Neural cell (in vitro differentiated cells): ENCODE data around the gene CEL. TPM values are rescaled to one million over a fixed set of nuclear protein-coding genes. Genes with fewer than 3 reads are reported as not detected.
A peak's percentile ranks its signal among the peaks of the same experiment; 100 is the strongest.

Source experiments
- H2AFZ ChIP-seq: fragments of 200-600, 300-800 bp; sonication (generic), shearing (Covaris generic); 2 replicates; pipeline ENCODE4 v1.6.0; 2014; ENCODE audit warnings: low read depth, mild to moderate bottlenecking, antibody characterized with exemption, low read length, moderate library complexity
- H3F3A ChIP-seq: fragments of 200-600 bp; shearing (Covaris generic); 2 replicates; pipeline ENCODE4 v1.6.1; 2016; ENCODE audit warnings: mild to moderate bottlenecking, moderate library complexity, mixed read lengths, antibody characterized with exemption, low read length; ENCODE audit not compliant: insufficient read depth, poor library complexity, severe bottlenecking
- H3K27ac ChIP-seq: fragments of 200-600, 300-800 bp; sonication (generic), shearing (Covaris generic); 2 replicates; pipeline ENCODE4 v1.5.1; 2014; ENCODE audit warnings: mild to moderate bottlenecking, low read length, moderate library complexity
- H3K27me3 ChIP-seq: fragments of 300-800, 200-600 bp; sonication (generic), shearing (Covaris generic); 2 replicates; pipeline ENCODE4 v1.6.0; 2014; ENCODE audit warnings: mild to moderate bottlenecking, low read depth, low read length, moderate library complexity; ENCODE audit not compliant: insufficient read depth
- H3K36me3 ChIP-seq: fragments of 300-800, 200-600 bp; sonication (generic), shearing (Covaris generic); 2 replicates; pipeline ENCODE4 v1.5.1; 2014; ENCODE audit warnings: mild to moderate bottlenecking, antibody characterized with exemption, low read length, moderate library complexity; ENCODE audit not compliant: insufficient read depth
- H3K4me2 ChIP-seq: fragments of 300-800, 200-600 bp; sonication (generic), shearing (Covaris generic); 2 replicates; pipeline ENCODE4 v1.6.0; 2014; ENCODE audit warnings: mild to moderate bottlenecking, low read length
- H3K4me3 ChIP-seq: fragments of 300-800, 200-600 bp; sonication (generic), shearing (Covaris generic); 2 replicates; pipeline ENCODE4 v1.5.1; 2014; ENCODE audit warnings: mild to moderate bottlenecking, low read length, moderate library complexity
- H3K79me2 ChIP-seq: fragments of 200-600 bp; shearing (Covaris generic); replicated peaks from 2 replicates; pipeline ENCODE4 v1.6.0; 2014; ENCODE audit warnings: mild to moderate bottlenecking, low read length, moderate library complexity; ENCODE audit not compliant: insufficient read depth
- H3K9ac ChIP-seq: fragments of 300-800, 200-600 bp; sonication (generic), shearing (Covaris generic); 2 replicates; pipeline ENCODE4 v1.6.1; 2016; ENCODE audit warnings: mild to moderate bottlenecking, low read length, mixed read lengths
- H3K9me2 ChIP-seq: fragments of 200-600 bp; shearing (Covaris generic); 2 replicates; pipeline ENCODE4 v1.6.1; 2016; ENCODE audit warnings: mild to moderate bottlenecking, low read length, mixed read lengths; ENCODE audit not compliant: insufficient read depth
- H3K9me3 ChIP-seq: fragments of 200-600, 300-800 bp; sonication (generic), shearing (Covaris generic); 2 replicates; pipeline ENCODE4 v1.6.1; 2016; ENCODE audit warnings: mild to moderate bottlenecking, mixed run types, low read length, moderate library complexity, mixed read lengths
- H4K20me1 ChIP-seq: fragments of 200-600 bp; shearing (Covaris generic); 2 replicates; pipeline ENCODE4 v1.6.1; 2016; ENCODE audit warnings: mild to moderate bottlenecking, mixed run types; ENCODE audit not compliant: insufficient read depth
- EP300 ChIP-seq: fragments of 450-650 bp; conservative IDR thresholded peaks from 2 replicates; pipeline ENCODE4 v1.6.1; 2014; ENCODE audit warnings: antibody characterized with exemption, mild to moderate bottlenecking, moderate library complexity; ENCODE audit not compliant: poor library complexity, severe bottlenecking
- EZH2 ChIP-seq: fragments of 200-600, 300-800 bp; shearing (Covaris generic), sonication (generic); IDR thresholded peaks from 2 replicates; pipeline ENCODE4 v1.6.1; 2014; ENCODE audit warnings: antibody characterized with exemption, low read length, borderline replicate concordance, mild to moderate bottlenecking; ENCODE audit not compliant: insufficient read depth, poor library complexity, severe bottlenecking
- MXI1 ChIP-seq: fragments of 450-650 bp; conservative IDR thresholded peaks from 2 replicates; pipeline ENCODE4 v1.6.1; 2014; ENCODE audit warnings: antibody characterized with exemption, mild to moderate bottlenecking; ENCODE audit not compliant: poor library complexity, severe bottlenecking
- POLR2AphosphoS5 ChIP-seq: IDR thresholded peaks from 2 replicates; pipeline ENCODE4 v1.6.1; 2012
- RAD21 ChIP-seq: fragments of 450-650 bp; conservative IDR thresholded peaks from 2 replicates; pipeline ENCODE4 v1.6.1; 2014; ENCODE audit warnings: antibody characterized with exemption, mild to moderate bottlenecking, moderate library complexity
- SMC3 ChIP-seq: fragments of 450-650 bp; conservative IDR thresholded peaks from 2 replicates; pipeline ENCODE4 v1.6.1; 2014; ENCODE audit warnings: antibody characterized with exemption, mild to moderate bottlenecking, moderate library complexity; ENCODE audit not compliant: poor library complexity
- TAF1 ChIP-seq: IDR thresholded peaks from 2 replicates; pipeline ENCODE4 v1.6.1; 2012; ENCODE audit warnings: low read depth
- polyA plus RNA-seq: library from polyadenylated mRNA; depleted of rRNA; stranded (reverse); fragments of >200 nt; gene quantifications from 2 replicates; pipeline ENCODE4 v1.2.3, GENCODE V29; 2014
- TF ChIP-seq, protein P1 (sequence below): fragments of 450-650 bp; IDR thresholded peaks from 2 replicates; pipeline ENCODE4 v1.5.1; 2014; ENCODE audit warnings: antibody characterized with exemption, mild to moderate bottlenecking, moderate library complexity; ENCODE audit not compliant: poor library complexity, severe bottlenecking
- TF ChIP-seq, protein P2 (sequence below): IDR thresholded peaks from 2 replicates; pipeline ENCODE4 v1.6.1; 2012; ENCODE audit warnings: borderline replicate concordance

The CEL gene
- polyA plus RNA-seq, 1 donor from 2014 or later, result 0.95 TPM

DNA sequence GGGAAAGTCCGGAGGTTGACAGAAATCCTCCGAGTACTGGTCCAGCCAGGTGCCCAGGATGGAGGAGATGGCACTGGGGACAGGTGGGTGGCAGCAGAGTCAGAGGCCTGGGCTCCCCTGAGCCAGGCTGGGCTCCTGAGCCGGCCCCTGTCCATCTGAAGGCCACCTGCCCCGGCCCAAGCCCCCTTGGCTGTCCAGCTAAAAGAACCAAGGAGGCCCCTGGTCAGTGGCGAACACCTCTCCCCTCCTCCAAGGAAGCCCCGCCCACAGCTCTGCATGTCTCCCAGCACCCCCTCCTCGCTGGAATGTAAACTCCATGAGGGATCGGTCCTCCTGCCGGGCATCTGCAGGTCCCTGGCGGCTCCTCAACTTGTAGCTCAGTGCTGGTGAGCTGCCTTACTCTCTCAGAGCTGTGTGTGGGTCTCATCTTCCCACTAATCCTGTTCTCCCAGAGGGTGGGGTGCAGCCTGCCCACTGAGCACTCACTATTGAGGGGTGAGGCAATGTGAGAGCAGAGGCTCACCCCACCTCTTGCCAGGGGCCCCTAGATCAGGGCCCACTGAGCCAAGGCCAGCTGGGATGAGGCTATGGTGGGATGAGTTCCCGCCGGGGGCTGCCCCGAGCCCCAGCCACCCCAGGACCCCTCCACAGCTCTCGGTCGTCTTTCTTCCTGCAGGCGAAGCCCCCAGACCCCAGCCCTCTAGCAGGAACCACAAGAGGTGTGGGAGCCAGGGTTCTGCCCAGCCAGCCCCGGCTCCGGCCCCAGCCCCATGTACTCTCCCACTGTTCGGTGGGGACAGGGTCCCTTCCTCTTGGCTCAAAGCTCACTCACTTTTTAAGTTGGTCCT lies 47.2 kb downstream of the CEL start:
- Histone ChIP-seq H3K9me3 (no peaks in the 10 kb centered on the region), H3F3A (no peaks in the 10 kb centered on the region), H2AFZ (no peak overlapping the region), H3K27me3 (no peaks in the 10 kb centered on the region), H3K4me2 (no peak overlapping the region), H3K9me2 (no peaks in the 10 kb centered on the region), H4K20me1 (peaks cover 4% of the 10 kb centered on the region), H3K4me3 (no peak overlapping the region), H3K9ac (no peak overlapping the region), H3K79me2 (no peaks in the 10 kb centered on the region), H3K36me3 (no peaks in the 10 kb centered on the region), H3K27ac (no peak overlapping the region)
- TF ChIP-seq SMC3, result no peak
- no peak for TF ChIP-seq RAD21
- no peak for TF ChIP-seq EZH2
- TF ChIP-seq, protein P1, sequence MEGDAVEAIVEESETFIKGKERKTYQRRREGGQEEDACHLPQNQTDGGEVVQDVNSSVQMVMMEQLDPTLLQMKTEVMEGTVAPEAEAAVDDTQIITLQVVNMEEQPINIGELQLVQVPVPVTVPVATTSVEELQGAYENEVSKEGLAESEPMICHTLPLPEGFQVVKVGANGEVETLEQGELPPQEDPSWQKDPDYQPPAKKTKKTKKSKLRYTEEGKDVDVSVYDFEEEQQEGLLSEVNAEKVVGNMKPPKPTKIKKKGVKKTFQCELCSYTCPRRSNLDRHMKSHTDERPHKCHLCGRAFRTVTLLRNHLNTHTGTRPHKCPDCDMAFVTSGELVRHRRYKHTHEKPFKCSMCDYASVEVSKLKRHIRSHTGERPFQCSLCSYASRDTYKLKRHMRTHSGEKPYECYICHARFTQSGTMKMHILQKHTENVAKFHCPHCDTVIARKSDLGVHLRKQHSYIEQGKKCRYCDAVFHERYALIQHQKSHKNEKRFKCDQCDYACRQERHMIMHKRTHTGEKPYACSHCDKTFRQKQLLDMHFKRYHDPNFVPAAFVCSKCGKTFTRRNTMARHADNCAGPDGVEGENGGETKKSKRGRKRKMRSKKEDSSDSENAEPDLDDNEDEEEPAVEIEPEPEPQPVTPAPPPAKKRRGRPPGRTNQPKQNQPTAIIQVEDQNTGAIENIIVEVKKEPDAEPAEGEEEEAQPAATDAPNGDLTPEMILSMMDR, result no peak
- no peak for TF ChIP-seq TAF1
- TF ChIP-seq POLR2AphosphoS5, result no peak
- no peak for TF ChIP-seq MXI1
- TF ChIP-seq, protein P2, sequence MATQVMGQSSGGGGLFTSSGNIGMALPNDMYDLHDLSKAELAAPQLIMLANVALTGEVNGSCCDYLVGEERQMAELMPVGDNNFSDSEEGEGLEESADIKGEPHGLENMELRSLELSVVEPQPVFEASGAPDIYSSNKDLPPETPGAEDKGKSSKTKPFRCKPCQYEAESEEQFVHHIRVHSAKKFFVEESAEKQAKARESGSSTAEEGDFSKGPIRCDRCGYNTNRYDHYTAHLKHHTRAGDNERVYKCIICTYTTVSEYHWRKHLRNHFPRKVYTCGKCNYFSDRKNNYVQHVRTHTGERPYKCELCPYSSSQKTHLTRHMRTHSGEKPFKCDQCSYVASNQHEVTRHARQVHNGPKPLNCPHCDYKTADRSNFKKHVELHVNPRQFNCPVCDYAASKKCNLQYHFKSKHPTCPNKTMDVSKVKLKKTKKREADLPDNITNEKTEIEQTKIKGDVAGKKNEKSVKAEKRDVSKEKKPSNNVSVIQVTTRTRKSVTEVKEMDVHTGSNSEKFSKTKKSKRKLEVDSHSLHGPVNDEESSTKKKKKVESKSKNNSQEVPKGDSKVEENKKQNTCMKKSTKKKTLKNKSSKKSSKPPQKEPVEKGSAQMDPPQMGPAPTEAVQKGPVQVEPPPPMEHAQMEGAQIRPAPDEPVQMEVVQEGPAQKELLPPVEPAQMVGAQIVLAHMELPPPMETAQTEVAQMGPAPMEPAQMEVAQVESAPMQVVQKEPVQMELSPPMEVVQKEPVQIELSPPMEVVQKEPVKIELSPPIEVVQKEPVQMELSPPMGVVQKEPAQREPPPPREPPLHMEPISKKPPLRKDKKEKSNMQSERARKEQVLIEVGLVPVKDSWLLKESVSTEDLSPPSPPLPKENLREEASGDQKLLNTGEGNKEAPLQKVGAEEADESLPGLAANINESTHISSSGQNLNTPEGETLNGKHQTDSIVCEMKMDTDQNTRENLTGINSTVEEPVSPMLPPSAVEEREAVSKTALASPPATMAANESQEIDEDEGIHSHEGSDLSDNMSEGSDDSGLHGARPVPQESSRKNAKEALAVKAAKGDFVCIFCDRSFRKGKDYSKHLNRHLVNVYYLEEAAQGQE, result no peak
- no peak for TF ChIP-seq EP300

DNA sequence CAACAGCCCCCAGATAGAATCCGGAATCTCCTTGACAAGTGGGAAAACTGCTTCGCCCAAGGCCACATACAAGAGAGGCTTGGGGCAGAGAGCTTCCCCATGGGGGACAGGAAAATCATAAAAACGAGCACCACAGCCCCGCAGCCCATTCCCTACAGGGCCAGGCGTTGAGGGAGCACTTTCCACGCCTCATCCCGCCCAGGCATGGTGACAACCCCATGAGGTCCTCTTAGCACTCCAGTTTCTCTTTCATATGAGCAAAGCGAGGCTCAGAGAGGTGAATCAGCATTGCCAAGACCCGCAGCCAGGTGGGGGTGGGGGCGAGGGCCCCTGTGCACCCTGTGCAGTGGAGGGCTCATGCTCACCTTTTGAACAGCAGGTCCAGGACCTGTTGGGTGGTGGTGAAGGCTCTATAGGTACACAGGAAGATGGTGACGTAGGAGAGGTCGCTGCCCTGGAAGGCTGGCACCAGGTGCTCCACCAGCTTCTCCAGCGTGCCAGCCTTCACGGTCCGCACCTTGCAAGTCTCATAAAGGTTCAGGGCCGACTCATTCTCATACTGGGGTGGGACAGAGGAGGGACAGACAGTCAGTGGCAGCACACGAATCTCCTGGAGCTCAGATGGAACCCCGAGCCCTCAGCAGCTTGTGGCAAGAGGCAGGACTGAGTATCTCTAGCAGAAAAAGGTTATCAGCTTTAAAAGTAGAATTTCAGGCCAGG lies 48.3 kb downstream of the CEL start:
- no peaks in the 10 kb centered on the region for H3K9me3 ChIP-seq
- no peak overlapping the region for H3K4me3 ChIP-seq
- H4K20me1 ChIP-seq, result peaks cover 14% of the 10 kb centered on the region
- no peak overlapping the region for H3K9ac ChIP-seq
- no peaks in the 10 kb centered on the region for H3K9me2 ChIP-seq
- no peaks in the 10 kb centered on the region for H3F3A ChIP-seq
- H3K36me3 ChIP-seq, result no peaks in the 10 kb centered on the region
- peaks cover 10% of the 10 kb centered on the region for H3K79me2 ChIP-seq
- no peak for TF ChIP-seq SMC3
- TF ChIP-seq POLR2AphosphoS5, result peak; percentile 8
- H3K27ac ChIP-seq, result no peak overlapping the region
- H3K27me3 ChIP-seq, result no peaks in the 10 kb centered on the region
- H2AFZ ChIP-seq, result no peak overlapping the region
- no peak overlapping the region for H3K4me2 ChIP-seq
